Loucy (cell line): ENCODE data around the gene ARG2.

ENCODE experiments used
- H2AFZ ChIP-seq: fragments of 200-600 bp; sonication (generic); 2 replicates; pipeline ENCODE4 v1.6.0; 2016; ENCODE audit warnings: antibody characterized with exemption, mild to moderate bottlenecking, low read length, moderate library complexity
- H3F3A ChIP-seq: fragments of 200-600 bp; 2 replicates; pipeline ENCODE4 v1.6.0; 2016; ENCODE audit warnings: antibody characterized with exemption, low read depth, mild to moderate bottlenecking
- H3K27me3 ChIP-seq: fragments of 200-600 bp; sonication (generic); 2 replicates; pipeline ENCODE4 v1.6.1; 2014; ENCODE audit warnings: low read length, mild to moderate bottlenecking; ENCODE audit not compliant: insufficient read depth, poor library complexity, severe bottlenecking
- H3K36me3 ChIP-seq: fragments of 200-600 bp; sonication (generic); 2 replicates; pipeline ENCODE4 v1.6.1; 2016; ENCODE audit warnings: low read length; ENCODE audit not compliant: insufficient read depth
- H3K4me1 ChIP-seq: fragments of 200-600 bp; sonication (generic); 2 replicates; pipeline ENCODE4 v1.5.1; 2014; ENCODE audit warnings: low read length, mild to moderate bottlenecking; ENCODE audit not compliant: insufficient read depth, poor library complexity, severe bottlenecking
- H3K4me2 ChIP-seq: fragments of 200-600 bp; sonication (generic); 2 replicates; pipeline ENCODE4 v1.6.0; 2014; ENCODE audit warnings: antibody characterized with exemption, low read length, low read depth, mild to moderate bottlenecking; ENCODE audit not compliant: poor library complexity, severe bottlenecking
- H3K4me3 ChIP-seq: fragments of 200-600 bp; sonication (generic); 2 replicates; pipeline ENCODE4 v1.5.1; 2014; ENCODE audit warnings: low read length, mild to moderate bottlenecking, mixed read lengths; ENCODE audit not compliant: poor library complexity, severe bottlenecking
- H3K79me2 ChIP-seq: fragments of 200-600 bp; sonication (generic); 2 replicates; pipeline ENCODE4 v1.6.1; 2014; ENCODE audit warnings: low read length; ENCODE audit not compliant: insufficient read depth
- H3K9ac ChIP-seq: fragments of 200-600 bp; sonication (generic); 2 replicates; pipeline ENCODE4 v1.6.0; 2014; ENCODE audit warnings: mild to moderate bottlenecking, low read depth, low read length, moderate library complexity; ENCODE audit not compliant: poor library complexity, severe bottlenecking
- H3K9me2 ChIP-seq: fragments of 200-600 bp; sonication (generic); replicated peaks from 2 replicates; pipeline ENCODE4 v1.6.1; 2016; ENCODE audit warnings: low read depth, low read length, mixed read lengths
- H3K9me3 ChIP-seq: fragments of 200-600 bp; sonication (generic); 2 replicates; pipeline ENCODE4 v1.6.1; 2014; ENCODE audit warnings: mild to moderate bottlenecking, antibody characterized with exemption, low read length, low read depth; ENCODE audit not compliant: insufficient read depth
- H4K20me1 ChIP-seq: fragments of 200-600 bp; sonication (generic); 2 replicates; pipeline ENCODE4 v1.6.0; 2014; ENCODE audit warnings: antibody characterized with exemption, low read length, mild to moderate bottlenecking; ENCODE audit not compliant: insufficient read depth, poor library complexity, severe bottlenecking
- CTCF ChIP-seq: fragments of 200-600 bp; sonication (generic); conservative IDR thresholded peaks from 2 replicates; pipeline ENCODE4 v1.5.1; 2014; ENCODE audit warnings: mild to moderate bottlenecking, antibody characterized with exemption, low read length
- EZH2phosphoT487 ChIP-seq: fragments of 200-600 bp; IDR thresholded peaks from 2 replicates; pipeline ENCODE4 v1.6.1; 2018; ENCODE audit warnings: antibody characterized with exemption, mild to moderate bottlenecking, moderate library complexity, borderline replicate concordance

The ARG2 gene

GRCh38 chr14:67581643-67582042 lies 38.1 kb upstream of the ARG2 start:
- no peaks in the 10 kb centered on the region for H3F3A ChIP-seq

GRCh38 chr14:67582061-67582460 lies 37.7 kb upstream of the ARG2 start:
- H4K20me1 ChIP-seq, result no peaks in the 10 kb centered on the region
- H3K4me2 ChIP-seq, result no peak overlapping the region
- no peak overlapping the region for H3K4me3 ChIP-seq
- H3K27me3 ChIP-seq, result no peaks in the 10 kb centered on the region
- no peaks in the 10 kb centered on the region for H3K79me2 ChIP-seq
- no peaks in the 10 kb centered on the region for H3K36me3 ChIP-seq
- no peaks in the 10 kb centered on the region for H3K9me2 ChIP-seq
- no peaks in the 10 kb centered on the region for H3F3A ChIP-seq
- TF ChIP-seq CTCF (no peak), EZH2phosphoT487 (no peak)
- H3K9ac ChIP-seq, result no peak overlapping the region
- no peak overlapping the region for H2AFZ ChIP-seq
- H3K4me1 ChIP-seq, result no peaks in the 10 kb centered on the region
- H3K9me3 ChIP-seq, result no peaks in the 10 kb centered on the region

More at GRCh38 chr14:67581643-67582042, 38.1 kb upstream of the ARG2 start:
- Histone ChIP-seq H3K36me3 (no peaks in the 10 kb centered on the region), H3K79me2 (no peaks in the 10 kb centered on the region), H2AFZ (no peak overlapping the region), H3K9me3 (no peaks in the 10 kb centered on the region), H3K27me3 (no peaks in the 10 kb centered on the region), H3K4me2 (no peak overlapping the region), H3K4me1 (no peaks in the 10 kb centered on the region), H3K9ac (no peak overlapping the region), H3K4me3 (no peak overlapping the region), H3K9me2 (no peaks in the 10 kb centered on the region), H4K20me1 (no peaks in the 10 kb centered on the region)
- no peak for TF ChIP-seq EZH2phosphoT487
- no peak for TF ChIP-seq CTCF

- H3F3A ChIP-seq, result no peaks in the 10 kb centered on the region
- H2AFZ ChIP-seq, result no peak overlapping the region
- peaks cover 2% of the 10 kb centered on the region; the same call in 1 of the 2 replicates for H3K36me3 ChIP-seq
- H3K4me3 ChIP-seq, result no peak overlapping the region
- H4K20me1 ChIP-seq, result no peaks in the 10 kb centered on the region
- H3K9ac ChIP-seq, result no peak overlapping the region
- H3K4me2 ChIP-seq, result no peak overlapping the region
- no peaks in the 10 kb centered on the region for H3K79me2 ChIP-seq
- H3K27me3 ChIP-seq, result no peaks in the 10 kb centered on the region
- H3K4me1 ChIP-seq, result no peaks in the 10 kb centered on the region
- peak; percentile 85 for TF ChIP-seq CTCF
- no peak for TF ChIP-seq EZH2phosphoT487
- no peaks in the 10 kb centered on the region for H3K9me3 ChIP-seq
- no peaks in the 10 kb centered on the region for H3K9me2 ChIP-seq
Measured at GRCh38 chr14:67583711-67584644, 35.7 kb upstream of the ARG2 start.
